Testis (tissue), 2 donors: ENCODE results near the gene KLRC4.

Source experiments
- CTCF ChIP-seq, 3 experiments: fragments of 450-650 bp in 2 of 3; fragments of 200-600 bp in 1 of 3; sonication (generic) in 1 of 3; IDR thresholded peaks; one replicate each; pipeline ENCODE4 v1.5.1; 2016 to 2019; ENCODE audit warnings: antibody characterized with exemption in 3 of 3, mild to moderate bottlenecking in 2 of 3, moderate library complexity in 1 of 3
- POLR2A ChIP-seq: fragments of 450-650 bp; IDR thresholded peaks from one replicate; pipeline ENCODE4 v1.6.1; 2017; ENCODE audit warnings: antibody characterized with exemption, mild to moderate bottlenecking, moderate library complexity

- no peak for TF ChIP-seq CTCF (IDR thresholded peaks at IDR 0.05)
- TF ChIP-seq POLR2A: no peak
These were observed 42.7 kb downstream of the KLRC4 start for GRCh38 chr12:10366875-10367274.
